ENCODE data around the gene MSRB1.

DNA sequence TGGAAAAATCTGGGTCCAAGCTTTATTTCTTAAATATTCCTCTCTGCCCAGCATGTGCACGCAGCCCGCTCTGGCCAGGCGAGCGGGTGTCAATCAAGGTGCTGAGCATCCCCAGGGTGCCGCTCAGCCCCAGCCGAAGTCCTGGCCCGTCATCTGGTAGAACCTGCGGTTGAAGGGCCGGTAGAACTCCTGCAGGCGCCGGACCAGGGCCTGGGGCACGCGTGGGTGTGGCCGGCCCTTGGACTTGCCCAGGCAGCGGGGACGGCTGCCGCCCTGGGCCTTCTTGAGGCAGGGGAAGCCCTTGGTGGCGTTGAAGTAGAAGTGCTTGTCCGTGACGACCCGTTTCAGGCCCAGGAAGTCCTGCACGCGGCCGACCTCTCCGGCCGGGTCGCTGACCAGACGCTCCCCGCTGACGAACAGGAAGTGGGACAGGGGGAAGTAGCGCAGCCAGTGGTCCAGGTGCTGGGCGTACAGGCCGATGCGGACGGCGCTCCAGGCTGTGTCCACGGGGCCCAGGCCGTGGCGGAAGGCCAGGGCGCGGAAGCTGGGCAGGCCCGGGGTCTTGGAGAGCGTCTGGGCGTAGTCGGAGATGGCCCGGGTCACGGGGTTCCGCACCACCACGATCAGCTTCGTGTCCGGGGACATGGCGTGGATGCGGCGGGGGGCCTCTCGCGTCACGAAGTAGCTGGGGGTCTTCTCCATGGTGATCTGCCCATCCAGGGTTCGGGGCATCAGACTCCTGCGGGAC is 31.4 kb downstream of the MSRB1 start:
- TF ChIP-seq CTCF (IDR thresholded peaks at IDR 0.05; ENCODE audit: insufficient read depth, low read length) (no peak), REST (IDR thresholded peaks at IDR 0.05; ENCODE audit: insufficient replicate concordance, low read depth) (no peak), SPI1 (IDR thresholded peaks at IDR 0.05; ENCODE audit: borderline replicate concordance, low read depth) (no peak)

All from HL-60 (cell line).